Endothelial cell of umbilical vein (primary cell): ENCODE data around the gene ZNF101. TPM values are rescaled to one million over a fixed set of nuclear protein-coding genes. Genes with fewer than 3 reads are reported as not detected.

Source experiments
- BruUV-seq: library from RNA; stranded (reverse); fragments of 400-500 nt; replicated peaks from 2 replicates; lab custom pipeline; 2021; lab: Mats Ljungman, UMichigan
- CTCF ChIA-PET: fragments of 300-600, 350-600 bp; sonication (Branson Sonifier 250); formaldehyde crosslinking; loops from one replicate; lab custom pipeline; 2021; ENCODE audit warnings: antibody characterized with exemption, inconsistent platforms; lab: Charles Lee
- POLR2A ChIA-PET: fragments of 300-600, 350-600 bp; sonication (Branson Sonifier 250); formaldehyde crosslinking; loops from one replicate; lab custom pipeline; 2021; ENCODE audit warnings: antibody characterized with exemption, inconsistent platforms; lab: Charles Lee
- DNase-seq: peaks from one replicate; pipeline ENCODE4 v3.0.0-alpha.2; 2011; ENCODE audit warnings: low read depth, low spot score
- FAIRE-seq: peaks from 2 replicates; lab custom pipeline; 2011; peaks lifted over from hg19 to GRCh38; lab: Jason Lieb, UNC
- H2AFZ ChIP-seq: 2 replicates; pipeline ENCODE4 v1.6.0; 2012; ENCODE audit warnings: low read depth, low read length, control low read depth, inconsistent platforms
- H3K27ac ChIP-seq: 2 replicates; pipeline ENCODE4 v1.5.1; 2011; ENCODE audit warnings: low read depth, mild to moderate bottlenecking, control low read depth, low read length, moderate library complexity; ENCODE audit not compliant: insufficient read depth
- H3K27me3 ChIP-seq, 2 experiments: 2 replicates each; pipeline versions ENCODE4 v1.6.0 to v1.6.1; 2011; ENCODE audit warnings: low read length in 2 of 2, mixed read lengths in 1 of 2; ENCODE audit not compliant: control insufficient read depth in 2 of 2, insufficient read depth in 2 of 2
- H3K36me3 ChIP-seq, 2 experiments: 2 replicates in 1 of 2; 3 replicates in 1 of 2; pipeline ENCODE4 v1.5.1; 2011; ENCODE audit warnings: low read length in 2 of 2, mild to moderate bottlenecking in 1 of 2, moderate library complexity in 1 of 2; ENCODE audit not compliant: control insufficient read depth in 2 of 2, insufficient read depth in 2 of 2; ENCODE audit errors: extremely low read depth in 1 of 2
- H3K4me1 ChIP-seq: 3 replicates; pipeline ENCODE4 v1.5.1; 2011; ENCODE audit warnings: mild to moderate bottlenecking, low read length; ENCODE audit not compliant: control insufficient read depth, insufficient read depth; ENCODE audit errors: extremely low read depth
- H3K4me2 ChIP-seq: 2 replicates; pipeline ENCODE4 v1.6.1; 2011; ENCODE audit warnings: low read length, control low read depth, mixed read lengths; ENCODE audit not compliant: insufficient read depth
- H3K4me3 ChIP-seq, 3 experiments: fragments of 200-600 bp in 1 of 3; sonication (generic), shearing (Covaris generic) in 1 of 3; replicated peaks in 1 of 3; 2 replicates each; pipeline ENCODE4 v1.5.1; 2011 to 2016; ENCODE audit warnings: control low read depth in 3 of 3, low read length in 3 of 3, mild to moderate bottlenecking in 2 of 3, inconsistent platforms in 1 of 3, low read depth in 1 of 3, moderate library complexity in 1 of 3; ENCODE audit not compliant: insufficient read depth in 1 of 3
- H3K79me2 ChIP-seq: 2 replicates; pipeline ENCODE4 v1.6.0; 2012; ENCODE audit warnings: low read length, inconsistent platforms; ENCODE audit not compliant: control insufficient read depth, insufficient read depth
- H3K9ac ChIP-seq: replicated peaks from 2 replicates; pipeline ENCODE3; 2011; ENCODE audit warnings: low read length, control low read depth; ENCODE audit not compliant: insufficient read depth; ENCODE audit errors: extremely low read depth
- H3K9me1 ChIP-seq: replicated peaks from 3 replicates; pipeline ENCODE4 v1.6.0; 2011; ENCODE audit warnings: mild to moderate bottlenecking, low read length; ENCODE audit not compliant: control insufficient read depth, insufficient read depth; ENCODE audit errors: extremely low read depth
- H3K9me3 ChIP-seq: replicated peaks from 2 replicates; pipeline ENCODE4 v1.5.1; 2012; ENCODE audit warnings: low read length, inconsistent platforms; ENCODE audit not compliant: control insufficient read depth, insufficient read depth
- H4K20me1 ChIP-seq: replicated peaks from 2 replicates; pipeline ENCODE3; 2011; ENCODE audit warnings: mild to moderate bottlenecking, low read length; ENCODE audit not compliant: control insufficient read depth, insufficient read depth; ENCODE audit errors: extremely low read depth
- EZH2 ChIP-seq: IDR thresholded peaks from 2 replicates; pipeline ENCODE4 v1.6.1; 2012; ENCODE audit warnings: borderline replicate concordance, low read depth, mild to moderate bottlenecking, moderate library complexity, low read length, inconsistent platforms; ENCODE audit not compliant: severe bottlenecking
- FOS ChIP-seq: IDR thresholded peaks from 2 replicates; pipeline ENCODE4 v1.6.1; 2011; ENCODE audit warnings: mild to moderate bottlenecking, low read length, moderate library complexity, borderline replicate concordance; ENCODE audit not compliant: insufficient read depth
- GATA2 ChIP-seq: IDR thresholded peaks from 2 replicates; pipeline ENCODE4 v1.7.0; 2011; ENCODE audit warnings: low read depth, mild to moderate bottlenecking, moderate library complexity, mixed read lengths, low read length; ENCODE audit not compliant: insufficient read length, insufficient read depth
- JUN ChIP-seq: IDR thresholded peaks from 2 replicates; pipeline ENCODE4 v1.6.1; 2011; ENCODE audit warnings: borderline replicate concordance, low read depth; ENCODE audit not compliant: insufficient read length, insufficient read depth
- MAX ChIP-seq: IDR thresholded peaks from 2 replicates; pipeline ENCODE4 v1.6.1; 2011; ENCODE audit not compliant: insufficient read depth, insufficient read length
- MYC ChIP-seq: IDR thresholded peaks from one replicate; pipeline ENCODE4 v1.6.1; 2011; ENCODE audit warnings: mild to moderate bottlenecking, low read depth, low read length
- POLR2A ChIP-seq: IDR thresholded peaks from 2 replicates; pipeline ENCODE4 v1.6.1; 2012; ENCODE audit warnings: low read depth, mild to moderate bottlenecking, control low read depth, low read length
- POLR2AphosphoS5 ChIP-seq: IDR thresholded peaks from 2 replicates; pipeline ENCODE4 v1.6.1; 2012; ENCODE audit warnings: low read depth, mild to moderate bottlenecking, control low read depth, low read length, moderate library complexity; ENCODE audit not compliant: insufficient read depth
- dilution Hi-C: fragments of 300-500 bp; cut with MboI; formaldehyde crosslinking; loops from one replicate; pipeline ENCODE4 v1.15.0; 2019; ENCODE audit warnings: low sequenced_read_pairs; ENCODE audit not compliant: extremely low pct_ligation_motif_present
- intact Hi-C: fragments of 100-400 bp; cut with micrococcal nuclease; formaldehyde crosslinking; loops from one replicate; pipeline ENCODE4 v1.10.0; 2022
- polyA plus RNA-seq, 4 experiments: library from polyadenylated mRNA; depleted of rRNA in 3 of 4; stranded (reverse) in 3 of 4; unstranded in 1 of 4; fragments of >200 nt; gene quantifications; 2 replicates each; pipeline versions ENCODE4 v1.2.1 to v1.2.3, GENCODE V29; 2011 to 2012; ENCODE audit warnings: missing spikeins in 1 of 4
- total RNA-seq: library from RNA; stranded (reverse); gene quantifications from 2 replicates; pipeline ENCODE4 v1.2.3, GENCODE V29; 2021
- TF ChIP-seq, protein P1 (sequence below), 2 donors: IDR thresholded peaks; 1 replicate in 1 of 2; 2 replicates in 1 of 2; pipeline ENCODE4 v1.5.1; 2011; ENCODE audit warnings: low read length in 2 of 2, mild to moderate bottlenecking in 2 of 2, moderate library complexity in 2 of 2, control low read depth in 1 of 2, inconsistent platforms in 1 of 2, low read depth in 1 of 2; ENCODE audit not compliant: insufficient read depth in 1 of 2; ENCODE audit errors: extremely low read depth in 1 of 2

ZNF101 gene
- total and polyA plus RNA-seq, 2 donors (not counting 3 experiments of a cell fraction or from before 2014, with no cell fraction given), result 2.8 to 12.8 TPM

- intact Hi-C loops (no loop called here), dilution Hi-C loops (no loop called here)
- Histone ChIP-seq H3K9me3 (no peaks in the 10 kb centered on the region), H3K27ac (no peak overlapping the region), H2AFZ (no peak overlapping the region), H3K9me1 (no peaks in the 10 kb centered on the region), H3K79me2 (no peaks in the 10 kb centered on the region), H3K4me3 (peak overlapping the region in 1 of 3 experiments; percentile 8), H3K36me3 (peaks cover 0 to 3% of the 10 kb centered on the region in 2 experiments), H4K20me1 (no peaks in the 10 kb centered on the region), H3K4me1 (no peaks in the 10 kb centered on the region), H3K4me2 (no peak overlapping the region), H3K9ac (no peak overlapping the region), H3K27me3 (peaks cover 0 to 6% of the 10 kb centered on the region in 2 experiments)
- POLR2A ChIA-PET, result no interaction called here
- FAIRE-seq (no peak), DNase-seq (no peak)
- BruUV-seq, result no TSS peak
- no peak for TF ChIP-seq EZH2
- TF ChIP-seq POLR2AphosphoS5, result no peak
- no peak for TF ChIP-seq MAX
- TF ChIP-seq GATA2, result no peak
- no peak for TF ChIP-seq FOS
- TF ChIP-seq JUN, result no peak
- no peak for TF ChIP-seq MYC
- TF ChIP-seq, protein P1, sequence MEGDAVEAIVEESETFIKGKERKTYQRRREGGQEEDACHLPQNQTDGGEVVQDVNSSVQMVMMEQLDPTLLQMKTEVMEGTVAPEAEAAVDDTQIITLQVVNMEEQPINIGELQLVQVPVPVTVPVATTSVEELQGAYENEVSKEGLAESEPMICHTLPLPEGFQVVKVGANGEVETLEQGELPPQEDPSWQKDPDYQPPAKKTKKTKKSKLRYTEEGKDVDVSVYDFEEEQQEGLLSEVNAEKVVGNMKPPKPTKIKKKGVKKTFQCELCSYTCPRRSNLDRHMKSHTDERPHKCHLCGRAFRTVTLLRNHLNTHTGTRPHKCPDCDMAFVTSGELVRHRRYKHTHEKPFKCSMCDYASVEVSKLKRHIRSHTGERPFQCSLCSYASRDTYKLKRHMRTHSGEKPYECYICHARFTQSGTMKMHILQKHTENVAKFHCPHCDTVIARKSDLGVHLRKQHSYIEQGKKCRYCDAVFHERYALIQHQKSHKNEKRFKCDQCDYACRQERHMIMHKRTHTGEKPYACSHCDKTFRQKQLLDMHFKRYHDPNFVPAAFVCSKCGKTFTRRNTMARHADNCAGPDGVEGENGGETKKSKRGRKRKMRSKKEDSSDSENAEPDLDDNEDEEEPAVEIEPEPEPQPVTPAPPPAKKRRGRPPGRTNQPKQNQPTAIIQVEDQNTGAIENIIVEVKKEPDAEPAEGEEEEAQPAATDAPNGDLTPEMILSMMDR (IDR thresholded peaks at IDR 0.05; ENCODE audit: extremely low read depth in 1 of 2, insufficient read depth in 1 of 2, low read depth in 1 of 2, low read length in 2 of 2), result no peak
- TF ChIP-seq POLR2A, result no peak
- CTCF ChIA-PET, result interaction anchor here (1.0 kb wide), 1 partner anchor 74 kb away, joined by 3 read pairs; no protein-coding TSS in a partner anchor
Measured at GRCh38 chr19:19628501-19629134, 40.0 kb upstream of the ZNF101 start.
